Left ventricle myocardium inferior (tissue), 1 donor: ENCODE data around the gene MIEN1. TPM values are rescaled to one million over a fixed set of nuclear protein-coding genes. Genes with fewer than 3 reads are reported as not detected.

Source experiments
- DNase-seq: peaks from one replicate; pipeline ENCODE4 v3.0.0-alpha.2; 2020
- H3K27ac ChIP-seq: fragments of 200-600 bp; replicated peaks from 2 replicates; pipeline ENCODE4 v1.8.0; 2021
- H3K27me3 ChIP-seq: fragments of 200-600 bp; 2 replicates; pipeline ENCODE4 v1.8.0; 2021; ENCODE audit warnings: low read depth
- H3K36me3 ChIP-seq: fragments of 200-600 bp; 2 replicates; pipeline ENCODE4 v1.8.0; 2021
- H3K4me1 ChIP-seq: fragments of 200-600 bp; 2 replicates; pipeline ENCODE4 v1.8.0; 2021
- H3K4me3 ChIP-seq: fragments of 200-600 bp; 2 replicates; pipeline ENCODE4 v1.8.0; 2021; ENCODE audit warnings: mild to moderate bottlenecking, moderate library complexity
- H3K9me3 ChIP-seq: fragments of 200-600 bp; replicated peaks from 2 replicates; pipeline ENCODE4 v1.8.0; 2021
- intact Hi-C: fragments of 100-400 bp; cut with micrococcal nuclease; formaldehyde crosslinking; loops from one replicate; pipeline ENCODE4 v1.11.0; 2022
- total RNA-seq: library from RNA; stranded (reverse); fragmentation: NEBNext Ultra II Directional; extraction: Animal tissue kit (Norgen Biotek cat#: 25700); gene quantifications from one replicate; pipeline ENCODE4 v1.2.1, GENCODE V29; 2021
- TF ChIP-seq, protein P1 (sequence below): fragments of 200-600 bp; IDR thresholded peaks from 2 replicates; pipeline ENCODE4 v1.8.0; 2021; ENCODE audit warnings: antibody characterized with exemption, mild to moderate bottlenecking, borderline replicate concordance
- donor health status: DM: no; HTN: yes; CAD: no; lungs with severe emphysema.

The MIEN1 gene
- total RNA-seq, 1 donor from 2014 or later: 57.1 TPM

DNA sequence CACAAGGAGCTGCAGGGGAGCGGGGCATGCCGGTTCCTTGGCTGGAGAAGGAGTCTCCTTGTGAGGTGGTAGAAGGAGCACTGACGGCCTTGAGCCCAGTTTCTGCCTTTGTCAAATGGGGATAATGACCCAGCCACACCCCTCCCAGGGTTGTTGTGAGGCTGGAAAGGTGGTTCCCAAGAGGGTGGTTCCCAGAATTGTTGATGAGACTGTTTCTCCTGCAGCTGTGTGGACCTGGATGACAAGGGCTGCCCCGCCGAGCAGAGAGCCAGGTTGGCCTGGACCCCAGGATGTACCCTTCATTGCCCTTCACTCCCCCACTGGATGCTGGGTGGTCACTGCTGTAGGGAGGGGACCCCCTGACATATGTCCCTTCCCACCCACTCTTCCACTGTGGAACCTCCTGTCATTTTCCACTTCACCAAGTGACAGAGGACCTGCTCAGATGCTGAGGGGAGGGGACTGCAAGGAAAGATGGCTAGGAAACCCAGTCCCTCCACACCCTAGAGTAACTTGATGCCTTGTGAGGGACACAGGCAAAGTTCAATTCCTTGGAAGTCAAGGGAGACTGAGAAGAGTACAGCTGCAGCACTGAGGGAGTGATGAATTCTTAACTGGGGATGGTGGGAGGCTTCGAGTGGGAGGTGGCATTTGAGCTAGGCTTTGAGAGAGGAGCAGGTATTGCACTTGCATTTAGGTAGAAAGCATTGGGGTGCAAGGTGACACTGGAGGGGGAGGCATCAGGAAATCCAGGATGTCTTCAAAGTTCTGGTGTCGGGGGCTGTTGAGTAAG, 10.6 kb downstream of the MIEN1 start:
- no peak for DNase-seq

DNA sequence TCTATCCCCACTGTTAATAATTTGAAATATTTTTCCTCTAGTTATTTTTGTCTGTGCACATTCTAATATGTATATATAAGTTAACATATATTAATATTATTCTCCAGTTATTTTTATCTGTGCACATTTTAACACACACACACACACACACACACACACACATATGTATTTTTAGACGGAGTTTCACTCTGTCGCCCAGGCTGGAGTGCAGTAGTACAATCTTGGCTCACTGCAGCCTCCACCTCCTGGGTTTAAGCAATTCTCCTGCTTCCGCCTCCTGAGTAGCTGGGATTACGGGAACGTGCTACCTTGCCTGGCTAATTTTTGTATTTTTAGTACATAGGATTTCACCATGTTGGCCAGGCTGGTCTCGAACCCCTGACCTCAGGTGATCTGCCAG, 12.7 kb downstream of the MIEN1 start:
- Histone ChIP-seq H3K27ac (peak overlapping the region; percentile 72), H3K4me3 (no peak overlapping the region), H3K4me1 (peaks cover 21% of the 10 kb centered on the region), H3K27me3 (no peaks in the 10 kb centered on the region), H3K9me3 (no peaks in the 10 kb centered on the region), H3K36me3 (peaks cover 65% of the 10 kb centered on the region)
- intact Hi-C loops: no loop called here
- no peak for DNase-seq
- TF ChIP-seq, protein P1, sequence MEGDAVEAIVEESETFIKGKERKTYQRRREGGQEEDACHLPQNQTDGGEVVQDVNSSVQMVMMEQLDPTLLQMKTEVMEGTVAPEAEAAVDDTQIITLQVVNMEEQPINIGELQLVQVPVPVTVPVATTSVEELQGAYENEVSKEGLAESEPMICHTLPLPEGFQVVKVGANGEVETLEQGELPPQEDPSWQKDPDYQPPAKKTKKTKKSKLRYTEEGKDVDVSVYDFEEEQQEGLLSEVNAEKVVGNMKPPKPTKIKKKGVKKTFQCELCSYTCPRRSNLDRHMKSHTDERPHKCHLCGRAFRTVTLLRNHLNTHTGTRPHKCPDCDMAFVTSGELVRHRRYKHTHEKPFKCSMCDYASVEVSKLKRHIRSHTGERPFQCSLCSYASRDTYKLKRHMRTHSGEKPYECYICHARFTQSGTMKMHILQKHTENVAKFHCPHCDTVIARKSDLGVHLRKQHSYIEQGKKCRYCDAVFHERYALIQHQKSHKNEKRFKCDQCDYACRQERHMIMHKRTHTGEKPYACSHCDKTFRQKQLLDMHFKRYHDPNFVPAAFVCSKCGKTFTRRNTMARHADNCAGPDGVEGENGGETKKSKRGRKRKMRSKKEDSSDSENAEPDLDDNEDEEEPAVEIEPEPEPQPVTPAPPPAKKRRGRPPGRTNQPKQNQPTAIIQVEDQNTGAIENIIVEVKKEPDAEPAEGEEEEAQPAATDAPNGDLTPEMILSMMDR: no peak

More for the DNA sequence above, 10.6 kb downstream of the MIEN1 start:
- Histone ChIP-seq H3K27me3 (no peaks in the 10 kb centered on the region), H3K36me3 (peaks cover 62% of the 10 kb centered on the region), H3K27ac (no peak overlapping the region), H3K4me3 (no peak overlapping the region), H3K4me1 (peaks cover 21% of the 10 kb centered on the region), H3K9me3 (no peaks in the 10 kb centered on the region)
- intact Hi-C loops: no loop called here
- TF ChIP-seq, protein P1: no peak

DNA sequence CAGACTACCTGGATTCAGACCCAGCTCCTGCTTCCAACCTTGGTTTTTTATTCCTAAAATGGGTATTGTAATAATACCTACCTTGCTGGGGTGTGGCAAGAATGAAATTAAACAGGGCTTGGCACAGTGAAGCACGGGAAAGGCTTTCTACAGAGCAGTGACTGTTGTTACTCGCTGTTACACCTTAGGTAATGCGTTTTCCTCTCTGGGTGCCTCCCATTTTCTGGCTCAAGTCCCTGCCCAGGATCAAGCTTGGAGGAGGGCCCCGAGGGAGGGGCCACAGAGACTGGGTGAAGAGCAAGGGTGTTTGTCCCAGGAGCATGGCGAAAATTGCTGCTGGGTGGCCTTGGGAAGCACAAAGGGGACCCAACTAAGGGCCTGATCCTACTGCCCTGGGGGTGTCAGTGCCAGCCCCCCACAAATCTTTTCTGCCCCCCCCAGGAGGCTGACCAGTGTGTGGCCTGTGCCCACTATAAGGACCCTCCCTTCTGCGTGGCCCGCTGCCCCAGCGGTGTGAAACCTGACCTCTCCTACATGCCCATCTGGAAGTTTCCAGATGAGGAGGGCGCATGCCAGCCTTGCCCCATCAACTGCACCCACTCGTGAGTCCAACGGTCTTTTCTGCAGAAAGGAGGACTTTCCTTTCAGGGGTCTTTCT, 13.3 kb downstream of the MIEN1 start:
- Histone ChIP-seq H3K27ac (peak overlapping the region; percentile 72), H3K9me3 (no peaks in the 10 kb centered on the region), H3K4me3 (peak overlapping the region; percentile 9), H3K4me1 (peaks cover 21% of the 10 kb centered on the region), H3K36me3 (peaks cover 70% of the 10 kb centered on the region), H3K27me3 (no peaks in the 10 kb centered on the region)
- TF ChIP-seq, protein P1: no peak
- intact Hi-C loops: no loop called here
- no peak for DNase-seq

DNA sequence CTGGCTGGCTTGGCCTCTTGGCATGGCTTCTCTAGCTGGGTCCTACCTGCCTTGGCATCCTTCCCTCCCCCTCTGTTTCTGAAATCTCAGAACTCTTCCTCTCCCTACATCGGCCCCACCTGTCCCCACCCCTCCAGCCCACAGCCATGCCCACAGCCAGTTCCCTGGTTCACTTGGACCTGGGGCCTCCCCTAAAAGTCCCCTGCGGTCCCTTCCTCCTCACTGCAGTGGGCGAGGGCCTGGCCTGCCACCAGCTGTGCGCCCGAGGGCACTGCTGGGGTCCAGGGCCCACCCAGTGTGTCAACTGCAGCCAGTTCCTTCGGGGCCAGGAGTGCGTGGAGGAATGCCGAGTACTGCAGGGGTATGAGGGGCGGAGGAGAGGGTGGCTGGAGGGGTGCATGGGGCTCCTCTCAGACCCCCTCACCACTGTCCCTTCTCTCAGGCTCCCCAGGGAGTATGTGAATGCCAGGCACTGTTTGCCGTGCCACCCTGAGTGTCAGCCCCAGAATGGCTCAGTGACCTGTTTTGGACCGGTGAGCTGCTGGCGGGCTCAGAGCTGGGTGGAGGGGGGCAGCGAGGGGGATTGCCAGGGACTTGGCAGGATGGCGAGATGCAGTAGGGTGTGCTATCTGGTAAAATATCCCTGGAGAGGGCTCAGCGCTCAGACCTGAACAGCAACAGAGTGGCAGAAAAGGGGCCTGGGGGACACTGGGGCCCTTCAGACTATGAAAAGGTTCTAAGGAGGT, 14.1 kb downstream of the MIEN1 start:
- TF ChIP-seq, protein P1: no peak
- peak overlapping the region; percentile 9 for H3K4me3 ChIP-seq
- peak overlapping the region; percentile 72 for H3K27ac ChIP-seq
- peaks cover 21% of the 10 kb centered on the region for H3K4me1 ChIP-seq
- H3K9me3 ChIP-seq: no peaks in the 10 kb centered on the region
- peaks cover 78% of the 10 kb centered on the region for H3K36me3 ChIP-seq
- DNase-seq: peak; percentile 42
- intact Hi-C loops: no loop called here
- no peaks in the 10 kb centered on the region for H3K27me3 ChIP-seq

DNA sequence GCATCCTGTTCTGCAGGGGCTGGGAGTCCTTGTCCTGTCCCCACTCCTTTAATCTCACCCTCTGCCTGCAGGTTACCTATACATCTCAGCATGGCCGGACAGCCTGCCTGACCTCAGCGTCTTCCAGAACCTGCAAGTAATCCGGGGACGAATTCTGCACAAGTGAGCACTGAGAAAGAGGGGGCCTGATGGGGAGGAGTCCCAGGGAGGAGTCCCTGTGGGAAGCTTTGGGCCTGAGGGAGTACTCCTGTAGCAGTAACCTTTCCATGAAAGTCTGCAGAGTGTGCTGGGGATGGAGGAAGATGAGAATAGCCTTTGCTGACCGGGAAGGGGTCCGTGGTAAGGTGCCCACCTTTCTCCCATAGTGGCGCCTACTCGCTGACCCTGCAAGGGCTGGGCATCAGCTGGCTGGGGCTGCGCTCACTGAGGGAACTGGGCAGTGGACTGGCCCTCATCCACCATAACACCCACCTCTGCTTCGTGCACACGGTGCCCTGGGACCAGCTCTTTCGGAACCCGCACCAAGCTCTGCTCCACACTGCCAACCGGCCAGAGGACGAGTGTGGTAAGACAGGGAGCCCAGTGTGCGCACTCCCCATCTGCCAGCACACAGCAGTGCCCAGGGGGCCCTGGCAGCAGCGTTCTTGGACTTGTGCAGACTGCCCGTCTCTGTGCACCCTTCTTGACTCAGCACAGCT, 14.8 kb downstream of the MIEN1 start:
- no peak overlapping the region for H3K4me3 ChIP-seq
- intact Hi-C loops: no loop called here
- H3K9me3 ChIP-seq: no peaks in the 10 kb centered on the region
- H3K4me1 ChIP-seq: peaks cover 21% of the 10 kb centered on the region
- H3K27me3 ChIP-seq: no peaks in the 10 kb centered on the region
- no peak for DNase-seq
- TF ChIP-seq, protein P1: no peak
- H3K27ac ChIP-seq: peak overlapping the region; percentile 72
- peaks cover 81% of the 10 kb centered on the region for H3K36me3 ChIP-seq
